ENCODE measurements around the gene DNAH2.

- TF ChIP-seq, protein P1, sequence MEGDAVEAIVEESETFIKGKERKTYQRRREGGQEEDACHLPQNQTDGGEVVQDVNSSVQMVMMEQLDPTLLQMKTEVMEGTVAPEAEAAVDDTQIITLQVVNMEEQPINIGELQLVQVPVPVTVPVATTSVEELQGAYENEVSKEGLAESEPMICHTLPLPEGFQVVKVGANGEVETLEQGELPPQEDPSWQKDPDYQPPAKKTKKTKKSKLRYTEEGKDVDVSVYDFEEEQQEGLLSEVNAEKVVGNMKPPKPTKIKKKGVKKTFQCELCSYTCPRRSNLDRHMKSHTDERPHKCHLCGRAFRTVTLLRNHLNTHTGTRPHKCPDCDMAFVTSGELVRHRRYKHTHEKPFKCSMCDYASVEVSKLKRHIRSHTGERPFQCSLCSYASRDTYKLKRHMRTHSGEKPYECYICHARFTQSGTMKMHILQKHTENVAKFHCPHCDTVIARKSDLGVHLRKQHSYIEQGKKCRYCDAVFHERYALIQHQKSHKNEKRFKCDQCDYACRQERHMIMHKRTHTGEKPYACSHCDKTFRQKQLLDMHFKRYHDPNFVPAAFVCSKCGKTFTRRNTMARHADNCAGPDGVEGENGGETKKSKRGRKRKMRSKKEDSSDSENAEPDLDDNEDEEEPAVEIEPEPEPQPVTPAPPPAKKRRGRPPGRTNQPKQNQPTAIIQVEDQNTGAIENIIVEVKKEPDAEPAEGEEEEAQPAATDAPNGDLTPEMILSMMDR (IDR thresholded peaks at IDR 0.05), result no peak
- TF ChIP-seq POLR2A (IDR thresholded peaks at IDR 0.05), result no peak
Measured at GRCh38 chr17:7732981-7733539, 15.5 kb downstream of the DNAH2 start.
